GM19467 (cell line): Measurements from ENCODE around the gene PHOSPHO1.
A peak's percentile ranks its signal among the peaks of the same experiment; 100 is the strongest.
"Not testable (repeated sequence)": the region's sequence is repeated elsewhere in the genome, so short reads cannot be mapped to it uniquely, and the experiment has no call there.

Experiments used
- ATAC-seq: cut with Tn5 transposase; IDR thresholded peaks from one replicate; pipeline ENCODE4 v1.9.1; 2021; ENCODE audit warnings: mild to moderate bottlenecking, moderate library complexity; ENCODE audit not compliant: unreplicated experiment

Gene PHOSPHO1, protein sequence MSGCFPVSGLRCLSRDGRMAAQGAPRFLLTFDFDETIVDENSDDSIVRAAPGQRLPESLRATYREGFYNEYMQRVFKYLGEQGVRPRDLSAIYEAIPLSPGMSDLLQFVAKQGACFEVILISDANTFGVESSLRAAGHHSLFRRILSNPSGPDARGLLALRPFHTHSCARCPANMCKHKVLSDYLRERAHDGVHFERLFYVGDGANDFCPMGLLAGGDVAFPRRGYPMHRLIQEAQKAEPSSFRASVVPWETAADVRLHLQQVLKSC

DNA sequence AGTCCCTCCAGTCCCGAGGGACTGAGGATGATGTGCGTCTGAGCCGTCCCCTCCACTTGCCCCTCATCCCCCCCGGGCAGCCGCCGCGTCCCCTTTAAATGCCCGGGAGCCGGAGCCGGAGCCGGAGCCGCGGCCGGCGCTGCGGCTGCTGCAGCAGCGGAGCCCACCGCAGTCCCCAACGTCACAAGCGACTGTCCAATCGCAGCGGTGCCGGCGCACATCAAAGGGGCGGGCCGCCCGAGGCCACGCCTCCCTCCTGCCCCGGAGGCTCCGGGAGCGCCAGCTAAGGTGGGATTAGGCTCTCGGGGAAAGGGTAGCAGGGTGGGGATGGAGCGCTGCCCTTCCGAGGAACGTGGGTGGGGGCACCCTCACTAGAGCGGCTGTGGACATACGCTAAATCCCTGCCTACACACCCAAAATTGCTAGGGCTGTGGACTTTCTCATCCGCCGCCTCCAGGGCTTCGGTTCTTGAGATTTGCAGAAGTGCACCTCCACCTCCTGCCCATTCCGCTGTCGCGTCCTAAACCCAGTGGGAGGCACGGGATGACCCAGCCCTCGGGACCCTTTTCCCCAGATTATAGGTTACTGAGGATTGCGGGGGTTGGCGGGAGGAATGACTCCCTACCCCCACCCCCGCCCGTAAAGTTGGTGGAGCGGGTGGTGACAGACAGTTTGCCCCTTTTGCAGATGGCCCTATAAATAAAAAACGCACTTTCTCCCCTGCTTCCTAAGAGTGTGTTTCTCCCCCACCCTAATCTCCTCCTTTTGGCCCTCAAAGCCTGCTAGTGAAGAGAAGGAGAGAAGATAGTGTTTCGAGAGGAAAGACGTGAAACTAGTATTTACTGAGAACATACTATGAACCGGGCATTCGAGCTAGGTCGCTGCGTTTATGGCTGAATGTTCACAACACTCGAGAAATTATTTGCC is at the start of gene PHOSPHO1:
Gene PHOSPHO1, minus strand, starts transcription at position 152 of the 927 bp plus-strand sequence. CDS start 4,096 bp downstream, outside the sequence.
- ATAC-seq: peak; percentile 88

DNA sequence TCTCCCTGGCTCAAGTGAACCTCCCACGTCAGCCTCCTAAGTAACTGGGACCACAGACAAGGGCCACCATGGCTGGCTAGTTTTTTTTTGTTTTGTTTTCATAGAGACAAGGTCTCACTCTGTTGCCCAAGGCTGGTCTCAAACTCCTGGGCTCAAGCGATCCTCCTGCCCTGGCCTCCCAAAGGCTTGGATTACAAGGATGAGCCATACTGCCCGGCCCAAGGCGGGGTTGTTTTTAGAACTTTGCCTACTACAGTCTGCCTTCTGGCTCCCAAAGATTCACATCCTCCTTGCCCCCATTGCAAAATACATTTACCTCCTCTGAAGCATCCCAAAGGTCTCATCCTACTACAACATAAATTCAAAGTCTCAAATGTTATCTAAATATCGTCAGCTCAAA is 49.5 kb upstream of the PHOSPHO1 start:
- no peak for ATAC-seq

DNA sequence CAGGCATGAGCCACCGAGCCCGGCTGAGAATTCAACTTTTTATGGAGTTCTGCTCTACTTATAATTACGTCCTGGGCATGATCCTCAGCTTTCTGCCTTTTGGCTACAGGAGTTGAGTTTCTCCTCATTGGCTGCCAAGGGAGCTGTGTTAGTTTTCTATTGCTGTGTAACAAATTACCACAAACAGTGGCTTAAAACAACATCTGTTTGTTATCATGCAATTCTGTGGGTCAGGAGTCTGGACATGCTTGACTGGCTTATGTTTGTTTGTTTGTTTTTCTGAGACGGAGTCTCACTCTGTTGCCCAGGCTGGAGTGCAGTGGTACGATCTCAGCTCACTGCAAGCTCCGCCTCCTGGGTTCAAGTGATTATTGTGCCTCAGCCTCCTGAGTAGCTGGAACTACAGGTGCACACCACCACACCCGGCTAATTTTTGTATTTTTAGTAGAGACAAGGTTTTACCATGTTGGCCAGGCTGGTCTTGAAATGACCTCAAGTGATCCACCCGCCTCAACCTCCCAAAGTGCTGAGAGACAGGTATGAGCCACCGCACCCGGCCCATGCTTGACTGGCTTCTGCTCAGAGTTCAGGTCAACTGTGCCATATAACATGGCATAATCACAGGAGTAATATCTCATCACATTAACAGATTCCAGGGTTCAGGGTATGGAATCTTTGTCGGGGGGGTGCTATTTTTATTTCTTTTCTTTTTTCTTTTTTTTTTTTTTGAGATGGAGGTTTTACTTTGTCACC is 48.9 kb upstream of the PHOSPHO1 start:
- not testable (repeated sequence) for ATAC-seq

GRCh38 chr17:49278076-49278475 is 47.5 kb upstream of the PHOSPHO1 start:
- ATAC-seq: no peak

GRCh38 chr17:49277638-49278037 is 47.1 kb upstream of the PHOSPHO1 start:
- no peak for ATAC-seq

GRCh38 chr17:49275981-49276380 is 45.4 kb upstream of the PHOSPHO1 start:
- not testable (repeated sequence) for ATAC-seq

- ATAC-seq: no peak
Measured at GRCh38 chr17:49269356-49269755, 38.8 kb upstream of the PHOSPHO1 start.

DNA sequence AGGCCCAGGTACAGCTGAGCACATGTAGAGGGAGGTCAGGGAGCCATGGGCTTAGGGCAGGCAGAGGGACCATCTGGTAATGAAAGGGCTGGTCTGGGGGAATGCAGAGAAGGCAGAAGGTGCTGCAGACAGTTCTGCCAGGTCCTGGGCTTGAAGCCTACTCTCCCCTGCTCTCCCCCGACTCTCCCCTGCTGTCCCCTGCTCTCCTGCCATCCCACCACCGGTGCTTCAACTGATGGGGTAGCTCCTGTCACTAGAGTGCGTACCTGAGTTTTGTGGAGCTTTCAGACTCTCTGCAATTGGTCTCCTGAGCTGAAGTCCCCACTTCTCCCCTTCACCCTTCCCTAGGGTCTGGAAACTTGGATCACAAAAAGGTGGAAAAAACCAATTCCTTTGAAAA is 37.3 kb upstream of the PHOSPHO1 start:
- ATAC-seq: no peak

DNA sequence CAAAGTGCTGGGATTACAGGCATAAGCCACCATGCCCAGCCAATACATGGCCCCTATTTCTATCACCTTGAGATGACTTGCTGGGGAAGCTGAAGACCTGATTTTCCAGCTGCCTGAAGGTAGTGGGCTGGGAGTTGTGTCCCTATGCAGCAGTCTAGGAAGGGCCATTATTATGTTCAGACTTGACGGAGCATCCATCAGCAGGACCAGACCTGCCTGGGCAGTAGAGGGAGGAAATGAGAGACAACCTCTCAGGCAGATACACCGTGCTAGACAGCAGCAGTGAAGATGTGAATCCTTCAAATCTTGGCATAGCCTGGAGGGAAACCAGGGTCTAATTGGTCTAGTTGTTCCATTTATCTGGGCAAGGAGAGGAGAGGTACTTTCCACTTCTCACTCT is 35.6 kb upstream of the PHOSPHO1 start:
- ATAC-seq: no peak

DNA sequence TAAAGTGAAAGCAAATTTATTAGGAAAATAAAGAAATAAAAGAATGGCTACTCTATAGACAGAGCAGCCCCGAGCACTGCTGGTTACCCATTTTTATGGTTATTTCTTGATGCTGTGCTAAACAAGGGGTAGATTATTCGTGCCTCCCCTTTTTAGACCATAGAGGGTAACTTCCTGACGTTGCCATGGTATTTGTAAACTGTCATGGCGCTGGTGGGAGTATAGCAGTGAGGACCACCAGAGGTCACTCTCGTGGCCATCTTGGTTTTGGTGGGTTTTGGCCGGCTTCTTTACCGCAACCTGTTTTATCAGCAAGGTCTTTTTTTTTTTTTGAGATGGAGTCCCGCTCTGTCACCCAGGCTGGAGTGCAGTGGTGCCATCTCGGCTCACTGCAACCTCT is 31.0 kb upstream of the PHOSPHO1 start:
- not testable (repeated sequence) for ATAC-seq

DNA sequence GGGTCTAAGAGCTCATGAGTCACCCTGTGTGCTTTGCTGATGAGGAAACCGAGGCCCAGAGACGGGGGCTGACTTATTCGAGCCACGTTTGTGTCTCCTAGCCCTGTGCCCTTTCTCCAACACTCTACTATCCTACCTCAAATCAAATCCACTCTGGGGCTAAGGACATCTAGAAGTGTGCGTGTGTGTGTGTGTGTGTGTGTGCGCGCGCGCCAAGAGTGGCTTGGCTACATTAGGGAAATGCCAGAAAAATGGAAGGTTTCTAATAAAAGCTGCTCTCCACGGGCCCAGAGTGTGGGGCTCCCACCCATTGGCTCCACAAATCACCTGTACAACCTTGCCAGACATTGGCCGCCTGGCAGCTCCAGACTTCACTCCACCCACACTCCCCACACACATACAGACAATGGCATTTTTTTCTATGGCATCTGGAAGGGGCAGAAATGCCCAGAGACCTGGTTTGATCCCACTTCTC is 30.3 kb upstream of the PHOSPHO1 start:
- ATAC-seq: no peak

- ATAC-seq: no peak
Measured at GRCh38 chr17:49260011-49260816, 29.6 kb upstream of the PHOSPHO1 start.

- ATAC-seq: no peak
Measured at GRCh38 chr17:49259663-49260010, 29.1 kb upstream of the PHOSPHO1 start.

DNA sequence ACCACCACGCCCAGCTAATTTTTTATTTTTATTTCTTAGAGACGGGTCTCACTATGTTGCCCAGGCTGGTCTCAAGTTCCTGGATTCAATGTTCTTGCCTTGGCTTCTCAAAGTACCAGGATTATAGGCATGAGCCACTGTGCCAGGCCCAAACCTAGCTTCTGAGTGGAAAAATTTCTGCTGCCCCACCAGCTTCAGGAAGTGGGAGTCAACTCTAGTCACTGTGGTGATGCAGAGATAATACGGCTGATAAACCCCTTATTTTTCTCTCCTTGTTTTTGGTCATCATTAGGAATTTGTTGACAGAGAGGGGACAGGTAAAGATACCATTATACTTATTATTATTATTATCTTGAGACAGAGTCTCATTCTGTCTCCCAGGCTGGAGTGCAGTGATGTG is 27.8 kb upstream of the PHOSPHO1 start:
- no peak for ATAC-seq

GRCh38 chr17:49255125-49255524 is 24.5 kb upstream of the PHOSPHO1 start:
- ATAC-seq: no peak

DNA sequence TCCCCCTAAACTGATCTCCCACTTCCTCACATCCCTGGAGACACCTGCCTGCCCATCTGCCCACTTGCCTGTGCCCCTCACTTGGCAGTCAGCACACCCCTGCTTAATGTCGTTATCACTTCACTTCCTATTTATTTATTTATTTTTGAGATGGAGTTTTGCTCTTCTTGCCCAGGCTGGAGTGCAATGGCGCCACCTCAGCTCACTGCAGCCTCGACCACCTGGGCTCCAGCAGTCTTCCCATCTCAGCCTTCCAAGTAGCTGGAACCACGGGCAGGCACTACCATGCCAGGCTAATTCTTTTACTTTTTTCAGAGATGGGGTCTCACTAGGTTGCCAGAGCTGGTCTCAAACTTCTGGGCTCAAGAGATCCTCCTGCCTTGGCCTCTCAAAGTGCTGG is 23.5 kb upstream of the PHOSPHO1 start:
- ATAC-seq: no peak

GRCh38 chr17:49252148-49252695 is 21.6 kb upstream of the PHOSPHO1 start:
- no peak for ATAC-seq

DNA sequence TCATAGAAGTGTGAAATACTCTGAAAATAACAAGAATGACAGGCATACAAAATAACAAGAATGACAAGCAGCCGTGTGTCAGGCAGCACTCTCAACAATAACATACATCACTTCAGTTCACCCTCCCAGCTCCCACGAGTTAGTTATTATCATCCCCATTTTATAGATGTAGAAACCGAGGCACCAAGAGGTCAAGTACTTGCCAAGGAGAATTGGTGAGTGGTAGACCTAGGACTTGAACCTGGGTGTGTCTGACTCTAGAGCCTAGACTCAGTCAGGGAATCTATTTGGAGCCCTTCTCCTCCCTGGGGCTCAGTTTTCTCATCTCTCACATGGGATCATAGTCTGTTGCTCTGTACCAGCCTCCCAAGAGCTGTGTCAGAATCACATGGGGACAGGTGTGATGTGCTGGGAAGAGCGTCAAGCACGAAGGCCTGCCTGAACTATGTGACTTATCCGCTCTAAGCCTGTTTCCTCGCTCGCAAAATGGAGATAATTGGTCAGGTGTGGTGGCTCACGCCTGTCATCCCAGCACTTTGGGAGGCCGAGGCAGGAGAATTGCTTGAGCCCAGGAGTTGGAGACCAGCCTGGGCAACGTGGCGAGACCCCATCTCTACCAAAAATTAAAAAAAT is 19.4 kb upstream of the PHOSPHO1 start:
- ATAC-seq: no peak

GRCh38 chr17:49249292-49249794 is 18.8 kb upstream of the PHOSPHO1 start:
- ATAC-seq: no peak
